Astrocyte (in vitro differentiated cells and primary cell): Measurements from ENCODE around the gene NUBPL.

ENCODE experiments used
- CTCF ChIP-seq: IDR thresholded peaks from 2 replicates; pipeline ENCODE4 v1.5.1; 2011; ENCODE audit warnings: low read depth, mild to moderate bottlenecking, inconsistent platforms, low read length, moderate library complexity; ENCODE audit not compliant: insufficient read depth
- EZH2 ChIP-seq: IDR thresholded peaks from 2 replicates; pipeline ENCODE4 v1.6.1; 2012; ENCODE audit warnings: mild to moderate bottlenecking, low read length, inconsistent platforms; ENCODE audit not compliant: insufficient read depth

DNA sequence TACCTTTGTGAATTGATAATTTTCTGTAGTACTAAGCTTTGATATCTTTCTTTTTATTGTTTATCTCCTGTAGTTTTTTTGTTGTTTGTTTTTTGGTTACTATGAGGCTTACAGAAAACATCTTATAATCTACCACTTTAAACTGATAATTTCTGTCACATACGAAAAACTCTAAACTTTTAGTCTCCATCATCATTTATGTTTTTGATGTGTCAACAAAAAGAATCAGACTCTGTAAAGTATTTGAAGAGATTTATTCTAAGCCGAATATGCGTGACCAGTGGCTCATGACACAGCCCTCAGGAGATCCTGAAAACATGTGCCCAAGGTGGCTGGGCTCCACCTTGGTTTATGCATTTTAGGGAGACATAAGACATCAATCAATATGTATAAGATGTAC lies 348.8 kb downstream of the NUBPL start:
- no peak for TF ChIP-seq CTCF
- no peak for TF ChIP-seq EZH2
